ENCODE results near the gene CCDC39.

The CCDC39 gene

DNA sequence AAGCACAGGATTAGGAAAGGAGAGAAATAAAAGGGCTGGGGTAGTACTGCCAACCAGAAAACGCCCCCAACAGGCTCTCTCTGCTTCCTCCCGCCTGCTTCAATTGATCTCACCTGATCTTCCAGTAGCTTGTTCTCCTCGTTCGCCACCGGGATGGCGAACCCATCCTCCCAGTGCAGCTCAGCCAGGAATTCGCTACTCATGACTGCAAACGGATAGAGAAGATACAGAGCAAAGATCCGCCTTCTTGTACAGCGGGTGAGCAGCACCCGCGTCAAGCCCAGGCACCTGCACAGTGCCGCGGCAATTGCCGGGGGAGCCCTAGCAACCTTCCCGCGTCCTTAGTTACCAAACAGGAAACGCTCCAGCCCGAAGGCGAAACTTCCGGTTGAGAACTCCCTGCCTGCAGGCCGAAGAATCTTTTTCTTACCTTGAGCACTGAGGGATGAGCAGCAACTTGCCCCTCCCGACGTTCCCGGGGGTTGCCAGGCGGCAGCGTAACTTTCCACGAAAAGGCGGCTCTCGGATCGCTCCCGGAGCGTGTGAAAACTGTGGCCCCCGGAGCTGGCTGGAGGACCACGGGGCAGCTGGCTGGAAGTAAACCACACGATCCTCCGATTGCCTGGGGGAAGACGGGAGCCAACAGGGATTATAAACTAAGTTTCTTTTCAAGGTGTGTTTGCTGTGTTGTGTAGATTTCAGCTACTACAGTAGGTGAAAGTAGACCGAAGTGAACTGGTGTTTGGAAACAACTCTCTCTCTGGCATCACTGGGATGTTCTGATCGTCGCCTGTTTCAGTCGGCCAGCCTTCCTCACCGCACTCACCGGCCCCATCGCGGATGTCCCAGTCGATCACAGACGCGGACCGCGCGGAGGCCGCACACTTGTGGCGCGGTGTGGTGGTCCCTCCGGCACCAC lies at the start of gene CCDC39:
TSS of gene CCDC39 (minus strand) at position 312 of the 919 bp plus-strand sequence. CDS start at position 203, 109 bp downstream.
- DNase-seq (ENCODE audit: low spot score) = peak; percentile 55
- H3K9me3 Mint-ChIP-seq = no peaks in the 10 kb centered on the region
- H3K27ac Mint-ChIP-seq = no peak within 1 kb of the TSS
- H3K36me3 Mint-ChIP-seq (ENCODE audit: low read depth) = no peaks in the 10 kb centered on the region
- H3K4me1 Mint-ChIP-seq (ENCODE audit: low read depth) = peaks cover 17% of the 10 kb centered on the region
- peak within 1 kb of the TSS; percentile 90 for H3K4me3 Mint-ChIP-seq
- H3K27me3 Mint-ChIP-seq (ENCODE audit: low read depth) = peaks cover 49% of the 10 kb centered on the region

DNA sequence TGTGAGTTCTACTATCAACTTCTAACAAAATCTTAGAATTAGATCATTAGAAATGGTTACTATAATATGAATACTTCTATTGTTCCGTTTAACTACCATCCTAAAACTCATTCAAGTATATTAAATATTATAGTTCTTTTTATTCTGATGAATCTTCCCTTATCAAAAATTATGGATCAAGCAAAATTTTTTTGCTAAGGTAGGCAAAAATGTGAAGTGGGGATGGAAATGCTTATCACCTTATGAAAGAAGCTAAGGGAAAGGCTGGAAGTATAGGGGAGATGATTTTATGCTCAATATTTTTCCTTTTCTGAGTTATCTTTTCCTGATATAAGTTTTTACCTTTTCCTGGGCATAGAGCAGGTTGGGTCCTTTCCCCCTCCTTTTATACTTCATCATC lies 40.7 kb upstream of the CCDC39 start:
- Mint-ChIP-seq H3K27me3 (ENCODE audit: low read depth) (no peaks in the 10 kb centered on the region), H3K4me3 (no peak overlapping the region), H3K27ac (no peak overlapping the region), H3K9me3 (no peaks in the 10 kb centered on the region), H3K4me1 (ENCODE audit: low read depth) (no peaks in the 10 kb centered on the region), H3K36me3 (ENCODE audit: low read depth) (no peaks in the 10 kb centered on the region)
- DNase-seq (ENCODE audit: low spot score) = no peak

DNA sequence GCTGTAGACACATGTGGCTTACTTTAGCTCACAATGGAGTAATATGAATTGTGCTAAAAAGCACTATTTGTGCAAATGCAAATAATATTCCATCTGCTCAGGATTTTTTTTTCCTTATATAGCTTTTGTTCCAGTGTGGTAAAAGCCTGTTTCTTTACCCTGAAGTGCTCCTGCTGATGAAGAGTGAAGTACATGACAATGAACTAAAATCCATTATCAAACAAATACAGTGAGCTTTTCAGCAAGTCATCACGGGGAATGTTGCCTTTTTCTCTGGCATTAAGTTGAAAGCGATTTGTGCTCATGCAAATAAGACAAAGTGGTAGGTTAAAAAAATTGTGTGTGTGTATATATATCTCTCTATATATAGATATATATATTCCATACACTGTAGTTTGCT lies 28.6 kb upstream of the CCDC39 start:
- H3K36me3 Mint-ChIP-seq (ENCODE audit: low read depth) = no peaks in the 10 kb centered on the region
- no peaks in the 10 kb centered on the region for H3K4me1 Mint-ChIP-seq (ENCODE audit: low read depth)
- H3K9me3 Mint-ChIP-seq = no peaks in the 10 kb centered on the region
- DNase-seq (ENCODE audit: low spot score) = no peak
- no peak overlapping the region for H3K4me3 Mint-ChIP-seq
- H3K27ac Mint-ChIP-seq = no peak overlapping the region
- H3K27me3 Mint-ChIP-seq (ENCODE audit: low read depth) = no peaks in the 10 kb centered on the region

GRCh38 chr3:180705619-180706018 lies 26.3 kb upstream of the CCDC39 start:
- Mint-ChIP-seq H3K27ac (no peak overlapping the region), H3K27me3 (ENCODE audit: low read depth) (no peaks in the 10 kb centered on the region), H3K36me3 (ENCODE audit: low read depth) (no peaks in the 10 kb centered on the region), H3K4me1 (ENCODE audit: low read depth) (no peaks in the 10 kb centered on the region), H3K4me3 (no peak overlapping the region), H3K9me3 (no peaks in the 10 kb centered on the region)
- no peak for DNase-seq (ENCODE audit: low spot score)

DNA sequence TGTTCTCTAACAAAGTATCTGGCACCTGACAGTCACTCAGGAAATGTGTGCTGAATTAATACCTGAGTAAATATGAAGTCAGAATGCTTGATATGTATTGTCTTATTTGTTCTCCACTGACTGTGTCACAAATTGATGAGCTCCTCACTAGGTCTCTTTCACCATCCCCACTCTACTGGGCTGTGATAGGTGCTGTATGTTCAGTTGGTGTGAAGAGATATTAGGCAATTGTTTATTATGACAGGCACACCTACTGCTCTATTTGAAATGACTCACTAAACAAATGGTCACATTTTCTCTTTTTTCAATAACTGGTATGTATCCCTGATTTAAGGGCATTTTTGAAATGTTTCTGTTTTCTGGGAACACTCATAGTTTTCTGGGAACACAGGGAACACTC lies 25.2 kb upstream of the CCDC39 start:
- no peak for DNase-seq (ENCODE audit: low spot score)
- no peaks in the 10 kb centered on the region for H3K9me3 Mint-ChIP-seq
- no peak overlapping the region for H3K27ac Mint-ChIP-seq
- H3K4me3 Mint-ChIP-seq = no peak overlapping the region
- no peaks in the 10 kb centered on the region for H3K4me1 Mint-ChIP-seq (ENCODE audit: low read depth)
- no peaks in the 10 kb centered on the region for H3K27me3 Mint-ChIP-seq (ENCODE audit: low read depth)
- H3K36me3 Mint-ChIP-seq (ENCODE audit: low read depth) = no peaks in the 10 kb centered on the region

GRCh38 chr3:180700941-180701340 lies 21.7 kb upstream of the CCDC39 start:
- H3K9me3 Mint-ChIP-seq = no peaks in the 10 kb centered on the region
- H3K27ac Mint-ChIP-seq = no peak overlapping the region
- no peaks in the 10 kb centered on the region for H3K36me3 Mint-ChIP-seq (ENCODE audit: low read depth)
- H3K4me3 Mint-ChIP-seq = no peak overlapping the region
- no peak for DNase-seq (ENCODE audit: low spot score)
- no peaks in the 10 kb centered on the region for H3K4me1 Mint-ChIP-seq (ENCODE audit: low read depth)
- H3K27me3 Mint-ChIP-seq (ENCODE audit: low read depth) = no peaks in the 10 kb centered on the region

DNA sequence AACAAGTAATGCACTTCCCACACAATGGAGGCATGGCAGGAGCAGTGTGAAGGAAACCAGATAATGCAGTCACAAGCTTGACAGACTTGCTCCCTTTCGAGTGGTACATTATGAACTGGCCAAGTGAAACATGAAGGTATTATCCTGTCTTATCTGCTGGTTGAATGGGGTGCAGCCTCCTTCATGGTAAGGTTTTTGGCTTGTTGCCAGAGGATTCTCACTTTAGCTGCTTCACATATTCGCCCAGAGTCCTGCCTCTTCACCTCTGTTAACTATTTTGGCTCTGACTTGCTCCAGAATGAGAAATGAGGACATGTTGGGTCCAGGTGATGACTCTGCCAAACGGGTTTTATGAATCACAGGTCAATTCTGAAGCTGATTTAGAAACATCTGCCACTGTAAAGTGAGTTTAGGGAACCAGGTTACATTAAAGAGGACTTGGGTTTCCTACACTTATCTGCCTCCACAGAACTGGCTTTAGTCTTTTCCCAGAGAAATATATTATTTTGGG lies 19.5 kb upstream of the CCDC39 start:
- Mint-ChIP-seq H3K36me3 (ENCODE audit: low read depth) (no peaks in the 10 kb centered on the region), H3K27ac (no peak overlapping the region), H3K4me3 (no peak overlapping the region), H3K9me3 (no peaks in the 10 kb centered on the region), H3K4me1 (ENCODE audit: low read depth) (no peaks in the 10 kb centered on the region), H3K27me3 (ENCODE audit: low read depth) (no peaks in the 10 kb centered on the region)
- no peak for DNase-seq (ENCODE audit: low spot score)

- Mint-ChIP-seq H3K4me3 (no peak overlapping the region), H3K27ac (no peak overlapping the region), H3K9me3 (no peaks in the 10 kb centered on the region), H3K27me3 (ENCODE audit: low read depth) (no peaks in the 10 kb centered on the region), H3K36me3 (ENCODE audit: low read depth) (no peaks in the 10 kb centered on the region), H3K4me1 (ENCODE audit: low read depth) (no peaks in the 10 kb centered on the region)
- DNase-seq (ENCODE audit: low spot score) = no peak
These were observed 15.0 kb upstream of the CCDC39 start for GRCh38 chr3:180694321-180694720.

DNA sequence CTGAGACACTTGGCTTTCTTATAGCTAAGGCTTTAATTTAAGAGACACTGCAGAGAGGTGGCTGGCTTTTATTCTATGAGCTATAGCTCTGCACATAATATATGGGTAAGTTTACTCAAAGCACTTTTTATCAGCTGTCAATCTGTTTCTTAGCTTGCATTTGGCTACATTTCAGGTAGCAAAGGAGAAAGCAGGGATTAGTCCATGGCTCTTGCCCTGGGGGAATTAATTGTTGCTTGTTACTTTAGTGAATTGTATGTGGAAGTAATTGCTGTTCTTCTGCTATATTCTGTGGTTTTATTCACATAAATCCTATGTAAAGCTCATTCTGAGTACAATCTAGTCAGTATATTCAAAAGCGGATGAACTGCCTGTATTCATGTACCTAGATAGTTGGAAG lies 14.4 kb upstream of the CCDC39 start:
- no peaks in the 10 kb centered on the region for H3K4me1 Mint-ChIP-seq (ENCODE audit: low read depth)
- H3K4me3 Mint-ChIP-seq = no peak overlapping the region
- no peaks in the 10 kb centered on the region for H3K36me3 Mint-ChIP-seq (ENCODE audit: low read depth)
- H3K27me3 Mint-ChIP-seq (ENCODE audit: low read depth) = no peaks in the 10 kb centered on the region
- no peak for DNase-seq (ENCODE audit: low spot score)
- H3K27ac Mint-ChIP-seq = no peak overlapping the region
- no peaks in the 10 kb centered on the region for H3K9me3 Mint-ChIP-seq

DNA sequence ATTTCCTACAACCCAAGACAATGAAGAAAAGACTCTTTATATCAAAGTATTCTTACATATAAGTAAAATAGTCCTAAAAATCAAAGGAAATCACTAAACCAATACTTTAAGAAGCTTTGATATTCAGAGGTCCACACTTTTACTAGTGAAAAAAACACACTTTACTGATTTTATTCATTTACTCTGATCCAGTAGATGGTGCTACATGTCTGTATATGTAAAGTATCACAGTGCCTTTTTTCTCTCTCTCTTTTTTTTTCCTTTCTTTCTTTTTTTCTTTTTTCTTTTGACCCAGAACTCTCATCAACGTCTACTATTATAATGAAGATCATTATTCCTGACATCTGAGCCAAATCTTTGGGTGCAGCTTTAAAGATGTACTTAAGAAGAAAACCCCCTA lies 10.8 kb upstream of the CCDC39 start:
- Mint-ChIP-seq H3K27ac (no peak overlapping the region), H3K36me3 (ENCODE audit: low read depth) (no peaks in the 10 kb centered on the region), H3K4me3 (no peak overlapping the region), H3K4me1 (ENCODE audit: low read depth) (no peaks in the 10 kb centered on the region), H3K9me3 (no peaks in the 10 kb centered on the region), H3K27me3 (ENCODE audit: low read depth) (peaks cover 7% of the 10 kb centered on the region)
- no peak for DNase-seq (ENCODE audit: low spot score)

- no peak overlapping the region for H3K4me3 Mint-ChIP-seq
- H3K9me3 Mint-ChIP-seq = no peaks in the 10 kb centered on the region
- DNase-seq (ENCODE audit: low spot score) = no peak
- peaks cover 29% of the 10 kb centered on the region for H3K27me3 Mint-ChIP-seq (ENCODE audit: low read depth)
- no peak overlapping the region for H3K27ac Mint-ChIP-seq
- H3K36me3 Mint-ChIP-seq (ENCODE audit: low read depth) = no peaks in the 10 kb centered on the region
- peaks cover 4% of the 10 kb centered on the region for H3K4me1 Mint-ChIP-seq (ENCODE audit: low read depth)
These were observed 5.5 kb upstream of the CCDC39 start for GRCh38 chr3:180684807-180685206.

DNA sequence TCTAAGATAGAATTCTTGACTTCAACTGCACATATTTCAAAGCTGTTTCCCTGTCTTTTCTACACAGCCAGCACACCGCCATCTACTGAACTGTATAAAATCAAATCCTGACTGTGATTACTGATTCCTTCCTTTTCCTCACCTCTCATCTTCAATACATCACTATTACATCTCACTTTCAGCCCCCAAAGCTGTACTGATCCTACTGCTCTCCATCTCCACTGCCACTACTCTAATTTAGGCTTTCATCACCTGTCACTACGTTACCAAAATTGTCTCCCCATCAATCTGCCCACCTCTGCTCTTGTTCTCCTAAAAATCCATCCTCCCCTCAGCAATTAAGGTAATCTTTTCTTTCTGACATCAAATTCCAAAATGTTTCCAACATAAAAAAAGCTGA lies 4.5 kb upstream of the CCDC39 start:
- Mint-ChIP-seq H3K9me3 (no peaks in the 10 kb centered on the region), H3K27ac (no peak overlapping the region), H3K27me3 (ENCODE audit: low read depth) (peaks cover 39% of the 10 kb centered on the region)

DNA sequence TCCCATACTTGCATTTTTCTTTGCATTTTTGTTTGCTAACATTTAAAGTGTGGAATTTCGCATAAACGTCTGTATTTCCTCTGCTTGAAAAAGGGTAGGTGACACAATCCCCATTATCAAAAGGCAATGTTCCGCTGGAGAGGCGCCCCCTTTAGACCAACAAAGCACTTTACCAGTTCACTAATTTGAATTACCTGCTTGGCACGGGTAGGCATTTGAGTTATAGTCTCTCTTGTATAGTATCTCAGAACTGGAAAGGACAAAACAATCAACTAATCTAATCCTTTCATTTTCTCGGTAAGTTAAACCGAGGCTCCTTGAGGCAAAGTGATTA lies 775 bp upstream of the CCDC39 start:
- no peak overlapping the region for H3K27ac Mint-ChIP-seq
- no peaks in the 10 kb centered on the region for H3K36me3 Mint-ChIP-seq (ENCODE audit: low read depth)
- peak overlapping the region; percentile 90 for H3K4me3 Mint-ChIP-seq
- DNase-seq (ENCODE audit: low spot score) = no peak
- peaks cover 17% of the 10 kb centered on the region for H3K4me1 Mint-ChIP-seq (ENCODE audit: low read depth)
- H3K27me3 Mint-ChIP-seq (ENCODE audit: low read depth) = peaks cover 49% of the 10 kb centered on the region
- H3K9me3 Mint-ChIP-seq = no peaks in the 10 kb centered on the region

More for the DNA sequence above, 4.5 kb upstream of the CCDC39 start:
- Mint-ChIP-seq H3K4me3 (no peak overlapping the region), H3K36me3 (ENCODE audit: low read depth) (no peaks in the 10 kb centered on the region), H3K4me1 (ENCODE audit: low read depth) (peaks cover 14% of the 10 kb centered on the region)
- no peak for DNase-seq (ENCODE audit: low spot score)

GRCh38 chr3:180678231-180678630 lies 1.1 kb downstream of the CCDC39 start:
- H3K27ac Mint-ChIP-seq = no peak overlapping the region
- no peaks in the 10 kb centered on the region for H3K9me3 Mint-ChIP-seq
- DNase-seq (ENCODE audit: low spot score) = no peak
- H3K36me3 Mint-ChIP-seq (ENCODE audit: low read depth) = no peaks in the 10 kb centered on the region
- peaks cover 41% of the 10 kb centered on the region for H3K27me3 Mint-ChIP-seq (ENCODE audit: low read depth)
- no peak overlapping the region for H3K4me3 Mint-ChIP-seq
- H3K4me1 Mint-ChIP-seq (ENCODE audit: low read depth) = peaks cover 17% of the 10 kb centered on the region

DNA sequence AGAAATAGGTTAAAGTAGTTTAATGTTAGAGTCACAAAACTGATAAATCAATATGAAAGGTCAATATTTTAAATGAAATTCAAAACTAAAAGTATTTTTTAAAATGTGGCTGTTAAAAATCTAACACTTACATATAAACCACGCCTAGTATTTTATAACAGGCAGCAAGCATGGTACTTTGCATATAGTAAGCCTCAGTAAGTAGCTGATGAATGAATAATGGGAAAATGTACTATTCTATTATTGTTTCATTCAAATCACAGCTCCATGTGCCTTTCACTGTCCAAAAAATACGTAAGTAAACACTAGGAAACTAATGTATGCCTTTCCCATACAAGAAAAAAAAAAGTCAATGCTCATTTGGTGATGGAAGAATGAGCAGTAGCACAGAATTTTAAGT lies 17.8 kb downstream of the CCDC39 start:
- no peak for DNase-seq (ENCODE audit: low spot score)
- Mint-ChIP-seq H3K4me3 (no peak overlapping the region), H3K4me1 (ENCODE audit: low read depth) (no peaks in the 10 kb centered on the region), H3K27ac (no peak overlapping the region), H3K9me3 (no peaks in the 10 kb centered on the region), H3K27me3 (ENCODE audit: low read depth) (no peaks in the 10 kb centered on the region), H3K36me3 (ENCODE audit: low read depth) (no peaks in the 10 kb centered on the region)

All from T-helper 2 cell treated with Interferon-gamma antibody and Interleukin-4, amounts not matched to agents 5 μg/mL and 100 μg/mL, for 36 hours (primary cell).